GM21723 (cell line): Measurements from ENCODE around the gene IRAK2.
A peak's percentile ranks its signal among the peaks of the same experiment; 100 is the strongest.
"Not testable (repeated sequence)": the region's sequence is repeated elsewhere in the genome, so short reads cannot be mapped to it uniquely, and the experiment has no call there.

Experiments
- ATAC-seq: cut with Tn5 transposase; IDR thresholded peaks from one replicate; pipeline ENCODE4 v1.9.1; 2021; ENCODE audit warnings: mild to moderate bottlenecking, moderate library complexity; ENCODE audit not compliant: unreplicated experiment

IRAK2 gene, protein sequence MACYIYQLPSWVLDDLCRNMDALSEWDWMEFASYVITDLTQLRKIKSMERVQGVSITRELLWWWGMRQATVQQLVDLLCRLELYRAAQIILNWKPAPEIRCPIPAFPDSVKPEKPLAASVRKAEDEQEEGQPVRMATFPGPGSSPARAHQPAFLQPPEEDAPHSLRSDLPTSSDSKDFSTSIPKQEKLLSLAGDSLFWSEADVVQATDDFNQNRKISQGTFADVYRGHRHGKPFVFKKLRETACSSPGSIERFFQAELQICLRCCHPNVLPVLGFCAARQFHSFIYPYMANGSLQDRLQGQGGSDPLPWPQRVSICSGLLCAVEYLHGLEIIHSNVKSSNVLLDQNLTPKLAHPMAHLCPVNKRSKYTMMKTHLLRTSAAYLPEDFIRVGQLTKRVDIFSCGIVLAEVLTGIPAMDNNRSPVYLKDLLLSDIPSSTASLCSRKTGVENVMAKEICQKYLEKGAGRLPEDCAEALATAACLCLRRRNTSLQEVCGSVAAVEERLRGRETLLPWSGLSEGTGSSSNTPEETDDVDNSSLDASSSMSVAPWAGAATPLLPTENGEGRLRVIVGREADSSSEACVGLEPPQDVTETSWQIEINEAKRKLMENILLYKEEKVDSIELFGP

DNA sequence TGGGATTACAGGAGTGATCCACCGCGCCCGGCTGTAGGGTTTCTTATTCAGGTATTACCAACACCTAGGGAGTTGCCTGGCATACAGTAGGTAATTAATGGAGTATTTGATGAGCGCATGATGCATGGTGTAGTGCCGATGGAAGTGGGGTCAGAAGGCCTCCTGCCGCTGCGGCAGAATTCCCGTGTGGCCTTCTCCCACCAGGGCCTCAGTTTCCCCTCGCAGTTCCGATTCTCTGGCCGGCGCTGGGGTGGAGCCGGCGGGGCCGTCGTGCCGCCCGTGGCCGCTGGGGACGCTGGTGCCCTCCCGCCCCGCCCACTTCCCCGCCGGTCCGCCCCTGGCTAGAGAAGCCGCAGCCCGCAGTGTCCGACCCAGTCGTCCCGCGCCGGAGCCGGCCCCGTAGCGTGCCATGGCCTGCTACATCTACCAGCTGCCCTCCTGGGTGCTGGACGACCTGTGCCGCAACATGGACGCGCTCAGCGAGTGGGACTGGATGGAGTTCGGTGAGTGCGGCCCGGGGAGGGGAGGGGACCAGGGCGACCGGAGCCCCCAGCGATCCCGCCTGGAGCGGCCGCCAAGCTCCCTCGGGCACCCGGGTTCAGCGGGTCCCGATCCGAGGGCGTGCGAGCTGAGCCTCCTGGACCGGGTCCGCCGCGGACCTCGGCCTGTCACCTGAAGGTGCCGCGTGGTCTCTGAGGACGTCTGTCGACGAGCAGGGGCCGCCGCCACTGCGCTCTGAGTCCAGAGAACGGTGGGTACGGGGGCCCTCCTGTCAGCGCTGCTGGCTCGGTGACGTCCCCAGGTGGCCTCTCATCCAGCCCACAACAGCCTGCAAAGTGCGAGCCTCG is at the start of gene IRAK2:
IRAK2 (plus strand) TSS at position 374 of the 848 bp plus-strand sequence; CDS start at position 410, 36 bp downstream.
- ATAC-seq: peak; percentile 89

DNA sequence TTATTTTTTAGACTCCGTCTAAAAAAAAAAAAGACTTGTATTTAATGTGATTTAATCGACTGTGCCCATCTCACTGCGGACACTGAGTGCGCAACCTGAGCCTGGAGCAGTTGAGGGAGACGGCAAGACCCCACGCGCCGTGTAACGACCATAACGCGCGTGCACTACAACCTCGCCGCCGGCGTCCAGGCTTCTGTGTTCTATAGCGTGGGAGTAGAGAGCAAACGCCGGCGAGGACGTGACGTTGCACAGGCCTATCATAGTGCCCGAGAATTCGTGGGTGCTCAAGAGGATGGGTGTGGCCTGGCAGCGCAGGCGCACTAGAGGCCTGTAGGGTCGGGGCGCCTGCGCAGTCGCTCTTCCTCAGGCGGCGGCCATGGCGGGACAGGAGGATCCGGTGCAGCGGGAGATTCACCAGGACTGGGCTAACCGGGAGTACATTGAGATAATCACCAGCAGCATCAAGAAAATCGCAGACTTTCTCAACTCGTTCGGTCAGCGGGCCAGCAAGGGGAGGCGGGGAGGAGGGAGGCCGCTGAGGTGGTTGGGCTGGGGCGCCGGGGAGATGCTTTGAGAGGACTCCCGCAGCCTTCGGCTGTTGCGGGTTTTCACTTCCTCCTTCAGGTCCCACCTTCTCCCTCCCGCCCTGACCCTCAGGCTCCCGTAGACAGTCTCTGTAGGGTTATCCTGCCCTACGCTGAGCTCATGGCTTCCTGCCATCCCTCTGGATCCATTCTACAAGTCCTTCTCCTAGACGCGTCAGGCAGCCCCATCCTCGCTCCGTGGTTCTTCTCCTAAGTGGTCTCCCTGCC is 49.2 kb upstream of the IRAK2 start, which contains the start of gene BRK1:
BRK1 (plus strand) TSS at position 350 of the 812 bp plus-strand sequence; CDS start at position 377, 27 bp downstream.
- peak; percentile 97 for ATAC-seq

DNA sequence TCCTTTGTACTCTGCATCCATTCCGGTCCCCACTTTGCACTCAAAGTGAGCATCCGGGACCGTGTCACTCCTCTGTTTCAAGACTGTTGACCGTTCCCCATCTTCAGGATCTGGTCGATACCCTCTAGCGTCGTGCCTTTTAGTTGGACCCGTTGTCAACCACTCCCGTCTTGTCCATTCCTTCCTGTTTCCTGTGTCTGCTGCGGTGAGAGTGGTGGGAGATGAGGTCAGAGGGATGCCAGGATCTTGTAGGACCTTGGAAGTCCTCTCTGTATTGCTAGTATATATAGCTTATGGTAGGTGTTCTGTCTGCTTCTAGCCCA is 48.6 kb upstream of the IRAK2 start:
- ATAC-seq: no peak

DNA sequence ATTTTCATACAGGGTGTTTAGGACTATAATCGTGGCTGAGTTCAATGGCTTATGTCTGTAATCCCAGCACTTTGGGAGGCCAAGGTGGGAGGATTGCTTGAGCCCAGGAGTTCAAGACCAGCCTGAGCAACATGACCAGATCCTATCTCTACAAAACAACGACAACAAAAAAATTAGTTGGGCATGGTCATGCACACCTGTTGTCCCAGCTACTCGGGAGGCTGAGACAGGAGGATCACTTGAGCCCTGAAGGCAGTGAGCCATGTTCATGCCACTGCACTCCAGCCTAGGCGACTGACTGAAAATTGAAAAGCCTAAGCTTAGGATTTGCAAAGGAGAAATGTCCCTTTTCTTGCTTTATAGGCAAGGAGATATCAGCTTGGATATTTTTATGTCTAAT is 47.8 kb upstream of the IRAK2 start:
- no peak for ATAC-seq

DNA sequence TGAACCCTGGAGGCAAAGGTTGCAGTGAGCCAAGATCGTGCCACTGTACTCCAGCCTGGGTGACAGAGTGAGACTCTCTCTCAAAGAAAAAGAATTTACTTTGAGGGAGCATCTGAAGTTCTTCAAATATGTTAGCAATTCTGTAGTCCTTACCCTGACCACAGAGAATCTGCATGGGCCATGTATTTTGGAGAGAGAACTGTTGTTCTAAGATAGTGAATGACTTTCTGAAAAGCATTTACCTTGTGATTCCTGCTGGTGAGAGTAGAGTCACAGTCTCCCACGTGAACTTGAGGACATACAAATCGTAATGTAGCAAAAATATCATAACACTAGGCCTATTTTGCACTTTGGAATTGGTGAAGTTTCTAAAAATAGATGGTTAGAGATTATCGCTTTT is 45.3 kb upstream of the IRAK2 start:
- ATAC-seq: no peak

DNA sequence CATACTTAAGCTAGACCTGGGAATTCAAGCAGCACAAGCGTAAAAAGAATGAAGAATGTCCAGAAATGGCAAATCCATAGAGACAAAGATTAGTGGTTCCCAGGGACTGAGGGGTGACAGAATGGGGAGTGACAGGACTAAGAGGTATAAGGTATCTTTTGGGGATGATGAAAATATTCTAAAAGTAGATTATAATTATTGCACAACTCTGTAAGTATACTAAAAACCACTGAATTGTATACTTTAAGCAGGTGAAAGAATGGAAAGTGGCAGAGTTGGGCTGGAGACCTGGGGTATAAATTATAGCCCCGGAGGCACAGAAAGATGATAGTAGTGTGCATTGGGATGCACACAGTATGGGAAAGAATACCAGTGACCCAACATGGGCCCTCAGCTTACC is 43.7 kb upstream of the IRAK2 start:
- ATAC-seq: no peak

DNA sequence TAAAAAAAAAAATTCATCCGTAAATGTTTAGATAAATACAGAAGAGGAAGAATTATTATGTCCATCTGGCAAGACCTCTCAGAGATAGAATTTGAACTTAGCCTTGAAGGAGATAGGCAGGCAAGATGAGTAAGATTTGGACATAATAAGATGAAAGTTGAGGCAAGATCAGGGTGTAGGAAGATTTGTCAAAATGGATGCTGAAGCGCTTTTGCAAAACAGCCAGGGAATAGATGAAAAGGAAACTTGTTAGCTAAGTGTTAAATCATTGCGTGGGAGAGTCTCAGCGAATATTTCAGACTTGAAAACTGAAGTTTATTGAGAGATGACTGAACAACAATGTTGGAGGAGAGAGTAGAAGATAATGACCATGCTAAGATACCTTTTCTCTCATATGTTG is 42.0 kb upstream of the IRAK2 start:
- ATAC-seq: no peak

DNA sequence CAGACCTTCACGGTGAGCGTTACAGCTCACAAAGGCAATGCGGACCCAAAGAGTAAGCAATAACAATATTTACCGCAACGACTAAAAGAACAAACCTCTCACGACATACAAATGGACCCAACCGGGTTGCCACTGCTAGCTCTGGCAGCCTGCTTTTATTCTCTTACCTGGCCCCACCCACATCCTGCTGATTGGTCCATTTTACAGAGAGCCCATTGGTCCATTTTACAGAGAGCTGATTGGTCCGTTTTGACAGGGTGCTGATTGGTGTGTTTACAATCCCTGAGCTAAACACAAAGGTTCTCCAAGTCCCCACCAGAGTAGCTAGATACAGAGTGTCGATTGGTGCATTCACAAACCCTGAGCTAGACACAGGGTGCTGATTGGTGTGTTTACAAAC is 28.8 kb upstream of the IRAK2 start:
- ATAC-seq: not testable (repeated sequence)

DNA sequence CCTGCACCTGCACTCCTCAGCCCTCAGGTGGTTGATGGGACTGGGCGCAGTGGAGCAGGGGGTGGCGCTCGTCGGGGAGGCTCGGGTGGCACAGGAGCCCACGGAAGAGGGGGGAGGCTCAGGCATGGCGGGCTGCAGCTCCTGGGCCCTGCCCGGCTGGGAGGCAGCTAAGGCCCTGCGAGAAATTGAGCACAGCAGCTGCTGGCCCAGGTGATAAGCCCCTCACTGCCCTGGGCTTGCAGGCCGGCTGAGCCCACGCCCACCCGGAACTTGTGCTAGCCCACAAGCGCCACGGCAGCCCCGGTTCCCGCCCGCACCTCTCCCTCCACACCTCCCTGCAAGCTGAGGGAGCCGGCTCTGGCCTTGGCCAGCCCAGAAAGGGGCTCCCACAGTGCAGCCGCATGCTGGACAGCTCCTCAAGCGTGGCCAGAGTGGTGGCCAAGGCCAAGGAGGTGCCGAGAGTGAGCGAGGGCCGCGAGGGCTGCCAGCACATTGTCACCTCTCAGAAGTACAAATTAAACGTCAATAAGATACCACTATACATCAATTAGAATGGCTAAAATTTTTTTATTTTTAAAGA is 28.2 kb upstream of the IRAK2 start:
- no peak for ATAC-seq

DNA sequence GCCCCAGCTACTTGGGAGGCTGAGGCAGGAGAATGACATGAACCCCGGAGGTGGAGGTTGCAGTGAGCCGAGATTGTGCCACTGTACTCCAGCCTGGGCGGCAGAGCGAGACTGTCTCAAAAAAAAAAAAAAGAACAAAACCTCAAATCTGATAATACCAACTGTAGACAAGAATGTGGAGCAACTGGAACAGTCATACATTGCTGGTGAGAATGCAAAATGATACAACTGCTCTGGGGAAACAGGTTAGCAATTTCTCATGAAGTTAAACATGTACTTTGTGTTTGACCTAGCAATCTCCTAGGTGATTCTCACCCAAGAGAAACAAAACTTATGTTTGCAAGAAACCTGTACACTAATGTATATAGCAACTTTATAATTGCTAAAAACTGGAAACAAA is 27.5 kb upstream of the IRAK2 start:
- no peak for ATAC-seq

DNA sequence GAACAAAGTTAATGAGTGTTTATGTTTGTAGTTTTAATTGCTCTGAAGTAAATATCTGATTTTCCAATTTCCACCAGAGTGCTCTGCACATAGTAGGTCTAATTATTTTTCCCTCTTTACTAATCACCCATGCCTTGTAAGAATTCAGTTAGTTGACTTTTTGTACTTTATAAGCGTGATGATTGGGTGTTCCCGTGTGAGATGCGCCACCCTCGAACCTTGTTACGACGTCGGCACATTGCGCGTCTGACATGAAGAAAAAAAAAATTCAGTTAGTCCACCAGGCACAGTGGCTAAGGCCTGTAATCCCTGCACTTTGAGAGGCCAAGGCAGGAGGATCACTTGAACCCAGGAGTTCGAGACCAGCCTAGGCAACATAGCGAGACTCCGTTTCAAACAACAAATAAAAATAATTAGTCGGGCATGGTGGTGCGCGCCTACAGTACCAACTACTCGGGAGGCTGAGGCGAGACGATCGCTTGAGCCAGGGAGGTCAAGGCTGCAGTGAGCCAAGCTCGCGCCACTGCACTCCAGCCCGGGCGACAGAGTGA is 23.6 kb upstream of the IRAK2 start:
- ATAC-seq: no peak

DNA sequence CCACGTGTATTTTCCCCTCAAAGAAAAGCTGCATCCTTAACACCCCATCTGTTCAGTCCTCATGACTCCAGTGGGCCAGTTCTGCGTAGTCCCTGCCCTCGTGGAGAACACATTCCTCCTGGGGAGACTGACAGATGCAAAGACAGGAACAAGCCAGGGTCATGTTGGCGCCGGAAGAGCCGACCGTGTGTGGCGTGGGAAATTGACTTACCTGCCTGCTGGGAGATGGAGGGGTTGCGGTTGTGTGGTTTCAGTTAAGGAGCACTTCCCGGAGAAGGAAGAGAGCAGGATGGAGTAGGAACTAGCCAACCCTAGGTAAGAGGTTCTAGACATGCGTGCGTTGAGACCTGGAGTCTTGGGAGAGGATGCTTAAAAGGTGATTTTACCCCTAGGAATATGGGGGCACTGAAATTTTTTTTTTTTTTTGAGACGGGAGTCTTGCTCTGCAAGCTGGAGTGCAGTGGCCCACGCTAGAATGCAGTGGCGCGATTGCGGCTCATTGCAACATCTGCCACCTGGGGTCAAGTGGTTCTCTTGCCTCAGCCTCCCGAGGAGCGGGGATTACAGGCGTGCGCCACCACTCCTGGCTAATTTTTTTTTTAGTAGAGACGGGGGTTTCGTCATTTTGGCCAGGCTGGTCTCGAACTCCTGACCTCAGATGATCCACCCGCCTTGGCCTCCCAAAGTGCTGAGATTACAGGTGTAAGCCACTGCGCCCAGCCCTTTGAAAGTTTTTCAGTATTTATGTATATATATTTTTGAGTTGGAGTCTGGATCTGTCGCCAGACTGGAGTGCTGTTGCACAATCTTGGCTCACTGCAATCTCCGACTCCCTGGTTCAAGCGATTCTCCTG is 21.8 kb upstream of the IRAK2 start:
- ATAC-seq: no peak

DNA sequence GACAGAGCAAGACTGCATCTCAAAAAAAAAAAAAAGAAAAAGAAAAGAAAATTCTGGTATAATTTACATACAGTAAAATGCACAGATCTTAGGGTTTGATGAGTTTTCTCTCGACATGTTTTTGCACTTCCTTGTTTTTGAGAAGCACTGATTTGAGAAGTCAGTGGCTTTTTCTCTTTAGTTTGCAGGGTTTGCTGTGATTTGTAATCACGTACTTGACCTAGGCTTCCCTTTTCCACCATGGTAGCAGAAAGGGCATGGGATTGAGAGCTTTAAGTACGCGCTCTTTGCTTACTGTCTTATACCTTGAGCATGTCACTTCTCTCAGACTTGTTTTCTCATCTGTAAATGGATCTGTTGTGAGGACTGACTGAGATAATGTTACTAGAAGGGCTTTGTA is 19.0 kb upstream of the IRAK2 start:
- no peak for ATAC-seq

DNA sequence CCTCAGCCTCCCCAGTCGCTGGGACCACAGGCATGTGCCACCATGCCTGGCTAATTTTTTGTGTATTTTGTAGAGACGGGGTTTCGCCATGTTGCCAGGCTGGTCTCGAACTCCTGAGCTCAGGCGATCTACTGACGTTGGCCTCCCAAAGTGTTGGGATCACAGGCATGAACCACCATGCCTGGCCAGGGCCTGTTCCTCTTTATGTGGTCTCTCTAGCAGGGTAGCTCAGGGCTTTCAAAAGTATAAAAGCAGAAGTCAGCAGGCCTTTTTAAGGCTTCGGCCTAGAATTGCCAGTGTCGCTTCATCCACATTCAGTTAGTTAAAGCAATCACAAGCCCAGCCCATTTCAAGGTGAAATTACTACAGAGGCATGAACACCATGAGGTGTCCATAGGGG is 15.5 kb upstream of the IRAK2 start:
- ATAC-seq: no peak

DNA sequence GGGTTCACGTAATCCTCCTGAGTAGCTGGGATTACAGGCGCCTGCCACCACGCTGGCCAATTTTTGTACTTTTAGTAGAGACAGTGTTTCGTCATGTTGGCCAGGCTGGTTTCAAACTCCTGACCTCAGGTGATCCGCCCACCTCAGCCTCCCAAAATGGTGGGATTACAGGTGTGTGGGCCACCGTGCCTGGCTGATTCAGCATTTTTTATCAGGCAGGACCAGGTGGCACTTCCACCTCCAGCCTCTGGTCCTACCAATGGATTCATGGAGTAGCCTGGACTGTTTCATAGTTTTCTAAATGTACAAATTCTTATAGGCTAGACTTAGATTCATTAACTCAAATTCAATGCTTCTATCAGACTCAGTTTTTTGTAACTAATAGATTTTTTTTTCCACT is 13.7 kb upstream of the IRAK2 start:
- ATAC-seq: no peak

DNA sequence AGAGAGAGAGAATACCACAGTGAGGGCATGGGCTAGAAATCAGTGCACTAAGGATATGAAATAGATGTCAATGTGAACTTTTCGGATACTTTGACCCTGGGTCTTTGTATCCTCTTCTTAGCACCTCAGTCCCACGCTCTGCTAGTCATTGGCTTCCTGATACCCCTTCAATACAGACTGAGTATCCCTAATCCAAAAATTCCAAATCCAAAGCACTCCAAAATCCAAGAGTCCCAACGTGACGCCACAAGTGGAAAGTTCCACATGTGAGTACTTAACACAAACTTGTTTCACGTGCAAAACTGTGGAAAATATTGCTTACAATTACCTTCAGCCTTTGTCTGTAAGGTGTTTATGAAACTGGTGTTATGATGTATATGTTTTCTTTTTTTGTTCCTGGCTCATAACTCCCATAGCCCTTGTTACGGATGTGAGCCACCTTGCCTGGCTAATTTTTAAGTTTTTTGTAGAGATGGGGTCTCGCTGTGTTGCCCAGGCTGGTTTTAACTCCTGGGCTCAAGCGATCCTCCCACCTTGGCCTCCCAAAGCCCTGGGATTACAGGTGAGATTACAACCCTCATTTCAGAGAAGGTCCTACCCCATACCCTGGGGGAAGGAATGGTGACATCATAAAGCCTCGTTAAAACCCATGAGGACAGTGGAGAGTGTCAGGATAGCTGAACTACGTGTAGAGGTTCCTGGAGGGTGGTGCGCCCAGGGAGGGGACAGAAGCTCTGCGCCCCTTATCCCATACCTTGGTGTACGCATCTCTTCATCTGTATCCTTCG is 10.2 kb upstream of the IRAK2 start:
- no peak for ATAC-seq

DNA sequence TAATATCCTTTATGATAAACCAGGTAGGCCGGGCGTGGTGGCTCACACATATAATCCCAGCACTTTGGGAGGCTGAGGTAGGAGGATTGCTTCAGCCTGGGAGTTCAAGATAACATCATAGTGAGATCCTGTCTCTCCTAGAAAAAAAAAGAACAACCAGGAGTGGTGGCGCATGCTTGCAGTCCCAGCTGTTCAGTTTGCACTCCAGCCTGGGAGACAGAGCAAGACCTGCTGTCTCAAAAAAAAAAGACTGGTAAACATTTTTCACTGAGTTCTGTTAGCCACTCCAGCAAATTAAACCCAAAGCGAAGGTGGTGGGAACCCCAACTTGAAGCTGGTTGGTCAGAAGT is 9.6 kb upstream of the IRAK2 start:
- ATAC-seq: no peak

DNA sequence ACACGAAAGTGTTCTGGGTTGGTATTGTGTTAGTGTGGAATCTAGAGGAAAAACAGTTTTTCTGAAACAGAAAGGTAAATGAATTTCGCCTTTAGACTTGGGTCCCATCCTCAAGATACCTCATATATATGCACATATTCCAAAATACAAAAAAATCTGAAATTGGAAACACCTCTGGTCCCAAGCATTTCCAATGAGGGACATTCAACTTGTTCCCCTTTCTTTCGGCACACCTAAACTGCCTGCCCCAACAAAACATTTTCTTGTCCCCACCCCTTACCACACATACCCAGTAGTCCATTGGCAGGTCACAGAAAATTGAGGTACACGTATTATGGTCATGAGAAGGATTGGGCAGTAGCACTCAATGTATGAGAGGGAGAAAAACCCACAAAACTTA is 9.1 kb upstream of the IRAK2 start:
- no peak for ATAC-seq

DNA sequence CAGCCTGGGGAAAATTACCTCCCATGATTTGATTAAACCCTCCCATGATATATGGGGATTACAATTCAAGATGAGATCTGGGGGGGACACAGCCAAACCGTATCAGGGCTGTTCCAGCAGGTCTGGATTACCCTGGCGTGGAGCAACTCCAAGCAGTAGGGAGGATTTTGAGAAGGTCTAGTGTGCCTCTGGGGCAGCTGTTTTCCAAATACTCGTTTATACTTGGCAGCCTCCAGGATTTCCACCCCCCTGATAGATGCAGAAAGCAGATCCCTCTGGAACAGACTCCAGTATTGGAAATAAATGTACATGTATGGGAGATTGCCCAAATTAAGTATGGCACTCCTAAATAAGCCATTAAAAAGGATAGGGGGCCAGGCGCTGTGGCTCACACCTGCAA is 7.7 kb upstream of the IRAK2 start:
- ATAC-seq: no peak
